ENCODE data around the gene LYSMD2.

GRCh38 chr15:51718746-51719145, 18.7 kb downstream of the LYSMD2 start:
- TF ChIP-seq ZNF76 (CRISPR knock-in tag; IDR thresholded peaks at IDR 0.05; ENCODE audit: borderline replicate concordance): no peak
- no peak for TF ChIP-seq ZNF12 (CRISPR knock-in tag; IDR thresholded peaks at IDR 0.05)

Measured in K562 (cell line).